ENCODE measurements around the gene FAM163B.

FAM163B gene

DNA sequence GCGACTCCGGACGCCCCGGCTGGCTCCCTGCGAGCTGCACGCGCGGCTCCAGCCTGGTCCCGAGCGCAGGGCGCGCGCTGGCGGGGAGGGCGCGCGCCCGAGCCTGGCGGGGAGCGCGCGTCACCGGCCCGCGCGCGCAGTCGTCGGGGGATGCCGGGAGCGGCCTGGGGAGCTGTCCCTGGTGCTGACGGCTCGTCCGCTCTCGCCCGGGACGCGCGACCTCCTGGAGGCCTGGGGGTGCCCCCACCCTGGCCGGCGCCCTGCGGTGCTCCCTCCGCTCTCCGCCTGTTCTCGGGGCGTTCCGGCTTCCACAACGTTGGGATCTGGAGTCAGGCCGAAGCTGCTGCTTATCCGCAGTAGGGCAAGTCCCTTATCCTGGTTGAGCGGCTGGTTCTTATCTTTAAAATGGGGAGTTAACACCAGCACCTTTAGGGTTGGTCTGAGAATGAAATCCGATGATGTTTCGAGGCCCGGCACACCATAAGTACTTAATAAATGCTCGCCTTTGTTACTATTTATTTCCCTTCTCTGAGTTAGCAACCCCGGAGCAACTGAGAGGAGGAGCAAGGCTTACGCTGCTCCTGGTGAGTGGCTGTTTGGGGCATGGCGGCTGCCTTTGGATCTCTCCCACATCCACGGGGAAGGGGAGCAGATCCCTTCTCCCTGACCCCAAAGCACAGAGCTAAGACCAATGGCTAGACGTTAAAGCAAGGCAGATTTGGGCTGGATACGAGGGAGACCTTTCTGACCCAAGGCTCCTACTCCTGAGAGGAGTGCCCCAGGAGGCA lies at the start of gene FAM163B:
FAM163B (minus strand) TSS at position 79 of the 788 bp plus-strand sequence. CDS start 29,166 bp downstream, outside the sequence.
- no peak for DNase-seq

- peak; percentile 92 for DNase-seq
Observed at GRCh38 chr9:133657120-133657661, 48.0 kb upstream of the FAM163B start.

DNA sequence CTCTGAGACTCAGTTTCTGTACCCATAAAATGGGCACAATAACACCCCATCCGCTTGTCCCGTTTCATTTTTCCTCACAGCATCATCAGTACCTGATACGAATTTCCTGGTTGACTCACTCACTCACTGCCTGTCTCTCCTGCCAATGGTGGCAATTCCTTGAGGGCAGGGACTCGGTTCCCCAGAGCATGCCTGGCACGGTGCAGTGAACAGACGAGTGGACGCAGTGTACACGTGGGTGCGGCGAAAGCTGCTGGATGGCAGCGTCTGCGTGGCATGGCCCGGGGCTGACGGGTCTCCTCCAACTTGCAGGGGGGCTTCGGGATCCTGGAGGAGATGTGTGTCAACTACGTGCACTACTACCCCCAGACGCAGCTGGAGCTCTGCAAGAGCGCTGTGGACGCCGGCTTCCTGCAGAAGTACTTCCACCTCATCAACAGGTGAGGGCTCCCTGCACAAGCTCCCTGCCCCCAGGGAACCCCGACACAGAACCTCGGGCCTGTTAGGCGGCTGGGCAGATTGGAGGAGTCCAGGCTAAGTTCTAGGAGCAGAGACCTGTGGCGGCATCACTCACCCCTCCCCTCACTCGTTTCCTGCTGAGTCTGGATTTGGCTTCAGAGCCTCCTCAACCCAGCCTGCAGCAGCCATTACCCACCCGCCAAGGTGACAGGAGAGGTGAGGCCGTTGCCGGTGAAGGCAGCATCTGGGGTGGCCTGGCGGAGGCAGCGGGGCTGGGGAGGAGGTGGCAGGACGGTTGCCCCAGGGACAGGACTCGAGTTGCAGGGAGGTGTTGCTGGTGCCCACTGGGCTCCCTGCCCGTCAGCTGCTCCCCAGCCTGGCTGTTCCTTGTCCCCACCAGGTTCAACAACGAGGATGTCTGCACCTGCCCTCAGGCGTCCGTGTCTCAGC lies 47.3 kb upstream of the FAM163B start:
- DNase-seq: peak; percentile 79

GRCh38 chr9:133655701-133656100 lies 46.5 kb upstream of the FAM163B start:
- DNase-seq: no peak

- DNase-seq: peak; percentile 54
Observed at GRCh38 chr9:133654736-133655657, 45.8 kb upstream of the FAM163B start.

- DNase-seq: no peak
Observed at GRCh38 chr9:133653638-133654037, 44.4 kb upstream of the FAM163B start.

- no peak for DNase-seq
Observed at GRCh38 chr9:133650026-133650425, 40.8 kb upstream of the FAM163B start.

- no peak for DNase-seq
Observed at GRCh38 chr9:133649194-133649593, 40.0 kb upstream of the FAM163B start.

GRCh38 chr9:133647765-133648469 lies 38.7 kb upstream of the FAM163B start:
- DNase-seq: no peak

DNA sequence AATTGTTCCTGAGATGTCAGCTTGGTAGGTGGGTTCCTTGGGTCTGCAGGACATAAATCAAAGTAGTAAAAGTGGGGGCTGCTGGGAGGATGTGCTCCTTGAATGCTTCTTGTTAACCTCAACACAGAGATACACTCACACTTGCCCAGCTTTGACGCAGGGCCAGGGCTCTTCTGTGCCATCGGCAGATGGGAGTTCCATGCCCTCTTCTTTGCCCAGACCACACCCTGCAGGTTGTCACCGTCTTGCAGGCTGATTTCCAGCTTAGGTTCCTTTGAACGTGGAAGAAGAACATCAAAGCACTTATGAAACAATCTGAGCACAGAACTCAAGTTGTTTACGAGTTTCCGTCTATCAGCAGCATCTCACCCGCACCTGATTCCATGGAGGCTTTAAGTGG lies 38.0 kb upstream of the FAM163B start:
- DNase-seq: no peak

DNA sequence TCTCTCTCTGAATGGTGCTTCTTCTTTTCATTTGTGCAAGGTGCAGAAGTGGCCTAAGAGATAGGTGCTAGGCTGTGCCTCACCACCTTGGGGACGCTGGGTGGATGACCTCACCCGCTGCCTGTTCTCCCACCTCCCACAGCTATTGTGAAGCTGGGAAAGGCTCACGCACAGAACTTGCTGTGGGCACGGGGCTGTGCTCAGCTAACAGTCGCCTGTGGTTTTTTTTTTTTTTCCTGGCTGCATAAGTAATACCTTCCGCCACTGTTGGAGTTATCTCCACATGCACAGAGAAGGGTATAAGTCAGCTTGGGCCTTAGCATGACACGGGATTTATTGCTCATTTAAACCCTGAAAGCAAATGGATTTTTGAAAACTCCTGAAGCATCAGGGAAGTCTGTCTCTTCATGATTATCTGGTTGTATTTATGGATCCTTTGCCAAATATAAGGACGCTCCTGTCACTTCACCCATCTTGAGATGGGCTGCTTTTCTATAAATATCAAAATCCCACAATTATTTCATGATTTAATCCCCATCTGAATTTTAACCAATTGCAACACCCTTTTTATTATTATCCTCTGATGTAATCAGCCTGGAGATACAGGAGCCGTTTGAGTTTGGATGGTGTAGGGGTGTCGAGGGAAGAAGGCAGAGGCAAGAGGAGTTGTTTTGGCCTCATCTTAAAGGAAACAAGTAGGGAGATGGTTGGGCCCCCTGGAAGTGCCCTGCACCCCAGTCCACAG lies 36.0 kb upstream of the FAM163B start:
- no peak for DNase-seq

DNA sequence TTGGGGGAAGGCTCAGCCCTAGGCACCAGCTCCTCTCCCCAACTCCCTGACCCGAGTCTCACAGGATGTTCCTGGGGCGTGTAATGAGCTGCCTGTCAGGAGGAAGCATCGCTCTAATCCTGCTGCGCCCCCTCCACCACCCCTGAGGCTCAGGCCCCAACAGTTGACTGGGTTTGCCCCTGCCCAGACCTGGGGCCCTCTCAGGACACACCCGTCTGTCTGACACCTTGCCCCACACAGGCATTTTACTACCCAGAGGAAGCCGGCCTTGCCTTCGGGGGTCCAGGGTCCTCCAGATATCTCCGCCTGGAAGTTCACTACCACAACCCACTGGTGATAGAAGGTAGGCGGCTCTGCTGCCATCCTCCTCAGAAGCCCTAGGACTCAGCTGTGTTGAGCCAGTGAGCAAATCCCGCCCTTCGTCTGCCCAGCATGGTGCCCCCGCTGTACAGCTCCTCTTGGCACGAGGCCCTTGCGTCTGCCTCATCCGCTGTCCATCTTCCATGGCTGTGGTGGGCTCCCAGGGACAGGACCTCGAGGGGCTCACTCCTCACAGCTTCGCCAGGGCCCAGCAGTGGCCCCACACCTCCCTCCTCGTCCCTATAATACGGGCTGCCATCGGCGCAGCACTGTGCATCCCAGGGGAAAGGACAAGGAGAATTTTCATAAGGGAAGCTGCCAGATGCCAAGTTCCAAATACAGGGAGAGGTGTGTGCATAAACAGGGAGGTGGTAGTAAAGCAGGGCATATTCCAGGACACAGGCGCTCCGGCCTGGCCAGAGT lies 35.0 kb upstream of the FAM163B start:
- no peak for DNase-seq

GRCh38 chr9:133643362-133643755 lies 34.2 kb upstream of the FAM163B start:
- no peak for DNase-seq

GRCh38 chr9:133642708-133643361 lies 33.6 kb upstream of the FAM163B start:
- DNase-seq: no peak

DNA sequence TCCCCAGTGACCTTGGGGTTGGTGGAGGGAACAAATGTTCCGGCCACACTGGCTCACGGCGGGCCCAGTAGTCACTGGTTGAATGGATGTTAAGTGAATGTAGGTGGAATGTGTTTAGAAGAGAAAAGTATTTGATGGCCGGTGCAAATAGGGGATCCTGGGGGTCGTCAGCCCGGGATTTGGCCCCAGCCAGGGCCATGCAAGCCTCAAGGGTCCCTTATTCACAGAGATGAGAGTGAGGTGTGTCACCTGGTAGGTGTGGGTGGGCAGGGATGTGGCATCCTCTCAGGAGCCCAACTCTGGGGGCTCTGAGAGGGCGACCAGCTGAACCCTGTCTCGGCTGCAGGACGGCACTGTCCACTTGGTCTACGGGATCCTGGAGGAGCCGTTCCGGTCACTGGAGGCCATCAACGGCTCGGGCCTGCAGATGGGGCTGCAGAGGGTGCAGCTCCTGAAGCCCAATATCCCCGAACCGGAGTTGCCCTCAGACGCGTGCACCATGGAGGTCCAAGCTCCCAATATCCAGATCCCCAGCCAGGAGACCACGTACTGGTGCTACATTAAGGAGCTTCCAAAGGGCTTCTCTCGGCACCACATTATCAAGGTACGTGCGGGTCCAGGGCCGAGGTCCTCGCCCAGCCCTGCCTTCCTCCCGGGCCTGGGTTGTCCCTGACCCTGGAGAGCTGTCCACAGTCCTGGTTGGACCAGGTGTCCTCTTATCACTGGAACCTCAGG lies 32.8 kb upstream of the FAM163B start:
- DNase-seq: no peak

DNA sequence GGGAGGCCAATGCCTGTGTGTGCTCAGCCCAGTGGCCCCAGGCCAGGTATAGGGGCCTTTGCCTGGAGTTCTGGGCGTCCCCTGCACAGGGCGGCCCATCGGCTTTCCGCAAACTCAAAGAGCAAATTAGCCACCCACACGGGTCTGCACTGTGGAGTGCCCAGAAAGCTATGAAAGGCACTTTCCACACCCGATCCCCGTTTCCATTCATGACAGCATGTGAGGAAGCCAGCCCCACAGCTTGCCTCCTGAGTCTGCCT lies 32.1 kb upstream of the FAM163B start:
- DNase-seq: no peak

- DNase-seq: no peak
Observed at GRCh38 chr9:133640580-133641395, 31.6 kb upstream of the FAM163B start.

DNA sequence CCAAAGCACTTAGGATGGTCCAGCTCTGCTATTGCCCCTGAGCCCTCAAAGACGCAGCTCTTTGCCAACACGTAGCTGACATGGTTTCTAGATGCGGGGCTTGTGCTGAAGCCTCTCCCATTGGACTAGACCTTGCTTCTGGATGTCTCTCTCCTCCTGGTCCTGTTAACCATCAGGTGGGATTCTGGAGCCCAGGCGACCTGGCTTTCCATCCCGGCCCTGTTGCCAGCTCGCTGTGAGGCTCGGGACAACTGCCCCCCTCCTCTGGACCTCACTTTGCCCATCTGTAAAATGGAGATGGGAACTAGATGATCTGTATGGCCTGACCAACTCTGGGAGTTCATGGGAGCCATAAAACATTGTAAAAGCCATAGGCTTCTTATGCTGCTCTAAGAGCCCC lies 31.0 kb upstream of the FAM163B start:
- no peak for DNase-seq
